ENCODE measurements around the gene FOXP1. TPM values are rescaled to one million over a fixed set of nuclear protein-coding genes. Genes with fewer than 3 reads are reported as not detected.
"Not testable (repeated sequence)": the region's sequence is repeated elsewhere in the genome, so short reads cannot be mapped to it uniquely, and the experiment has no call there.

FOXP1 gene
- total RNA-seq, 1 donor from 2014 or later = 71.3 TPM

DNA sequence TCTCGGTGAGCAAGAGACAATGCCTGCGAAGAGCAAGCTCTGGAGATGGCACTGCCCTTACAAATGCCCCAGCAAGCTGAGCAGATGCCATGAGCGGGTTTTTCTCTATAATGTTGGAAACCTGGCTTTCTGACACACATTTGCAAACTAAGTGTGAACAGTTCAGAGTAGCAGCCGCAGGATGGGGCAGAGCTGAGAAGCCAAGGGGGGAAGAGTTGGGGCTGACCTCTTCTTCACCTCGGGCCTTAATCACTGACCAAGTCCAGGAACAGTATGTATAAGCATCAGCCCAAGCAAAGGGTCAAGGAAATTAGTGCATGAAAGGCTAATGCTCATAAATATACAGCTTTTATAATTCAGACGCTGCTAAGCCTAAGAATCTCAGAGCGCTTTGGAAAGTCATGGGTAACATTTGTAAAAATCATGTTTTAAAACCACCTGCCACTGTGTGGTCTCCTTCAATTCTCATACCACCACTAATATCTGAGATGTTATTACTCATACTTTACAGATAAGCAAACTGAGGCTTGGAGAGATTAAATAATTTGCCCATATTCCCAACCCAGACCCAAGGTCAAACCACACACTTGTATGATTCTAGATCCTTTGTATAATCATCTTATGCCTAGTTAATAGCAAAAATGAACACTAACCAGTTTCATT lies 603.4 kb downstream of the FOXP1 start:
- DNase-seq (ENCODE audit: low spot score) = no peak
- TF ChIP-seq CTCF (IDR thresholded peaks at IDR 0.05; ENCODE audit: unreplicated experiment) = no peak
- Mint-ChIP-seq H3K4me3 (ENCODE audit: unreplicated experiment) (no peak overlapping the region), H3K4me1 (ENCODE audit: unreplicated experiment) (peaks cover 10% of the 10 kb centered on the region), H3K36me3 (ENCODE audit: low read depth, unreplicated experiment) (peaks cover 23% of the 10 kb centered on the region), H3K27me3 (ENCODE audit: unreplicated experiment) (peaks cover 2% of the 10 kb centered on the region), H3K27ac (ENCODE audit: unreplicated experiment) (no peak overlapping the region), H3K9me3 (ENCODE audit: unreplicated experiment) (no peaks in the 10 kb centered on the region)

DNA sequence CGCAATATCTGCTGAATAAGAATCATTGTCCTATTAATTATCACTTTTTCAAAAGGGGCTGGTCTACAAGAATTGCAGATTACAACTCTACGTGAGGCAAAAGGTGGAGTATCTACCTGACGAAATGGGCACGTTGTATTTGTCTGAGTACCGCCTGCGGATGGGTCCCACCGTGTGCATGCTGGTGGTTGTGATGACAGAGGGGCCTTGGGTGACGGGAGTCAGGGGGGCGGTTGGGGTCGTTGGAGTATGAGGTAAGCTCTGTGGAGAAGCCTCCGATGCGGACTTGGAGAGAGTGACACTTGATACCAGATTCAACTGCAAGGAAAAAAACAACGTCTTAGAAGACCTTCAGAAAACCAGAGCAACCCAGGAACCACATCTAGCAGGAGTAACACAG lies 605.8 kb downstream of the FOXP1 start:
- TF ChIP-seq CTCF (IDR thresholded peaks at IDR 0.05; ENCODE audit: unreplicated experiment) = no peak
- no peak for DNase-seq (ENCODE audit: low spot score)
- Mint-ChIP-seq H3K4me3 (ENCODE audit: unreplicated experiment) (no peak overlapping the region), H3K27me3 (ENCODE audit: unreplicated experiment) (peaks cover 2% of the 10 kb centered on the region), H3K27ac (ENCODE audit: unreplicated experiment) (no peak overlapping the region), H3K9me3 (ENCODE audit: unreplicated experiment) (no peaks in the 10 kb centered on the region), H3K4me1 (ENCODE audit: unreplicated experiment) (peaks cover 2% of the 10 kb centered on the region), H3K36me3 (ENCODE audit: low read depth, unreplicated experiment) (peaks cover 26% of the 10 kb centered on the region)

GRCh38 chr3:70975981-70976380 lies 607.5 kb downstream of the FOXP1 start:
- not testable (repeated sequence) for H3K4me3 Mint-ChIP-seq (ENCODE audit: unreplicated experiment)

GRCh38 chr3:70974747-70975146 lies 608.8 kb downstream of the FOXP1 start:
- H3K4me1 Mint-ChIP-seq (ENCODE audit: unreplicated experiment) = no peaks in the 10 kb centered on the region
- H3K36me3 Mint-ChIP-seq (ENCODE audit: low read depth, unreplicated experiment) = peaks cover 41% of the 10 kb centered on the region
- H3K27me3 Mint-ChIP-seq (ENCODE audit: unreplicated experiment) = peaks cover 4% of the 10 kb centered on the region
- no peaks in the 10 kb centered on the region for H3K9me3 Mint-ChIP-seq (ENCODE audit: unreplicated experiment)
- H3K4me3 Mint-ChIP-seq (ENCODE audit: unreplicated experiment) = no peak overlapping the region
- DNase-seq (ENCODE audit: low spot score) = no peak
- no peak overlapping the region for H3K27ac Mint-ChIP-seq (ENCODE audit: unreplicated experiment)
- no peak for TF ChIP-seq CTCF (IDR thresholded peaks at IDR 0.05; ENCODE audit: unreplicated experiment)

More at GRCh38 chr3:70975981-70976380, 607.5 kb downstream of the FOXP1 start:
- DNase-seq (ENCODE audit: low spot score); H3K9me3 Mint-ChIP-seq (ENCODE audit: unreplicated experiment); H3K4me1 Mint-ChIP-seq (ENCODE audit: unreplicated experiment); H3K27ac Mint-ChIP-seq (ENCODE audit: unreplicated experiment); H3K27me3 Mint-ChIP-seq (ENCODE audit: unreplicated experiment): not testable (repeated sequence)
- H3K36me3 Mint-ChIP-seq (ENCODE audit: low read depth, unreplicated experiment) = peaks cover 40% of the 10 kb centered on the region

DNA sequence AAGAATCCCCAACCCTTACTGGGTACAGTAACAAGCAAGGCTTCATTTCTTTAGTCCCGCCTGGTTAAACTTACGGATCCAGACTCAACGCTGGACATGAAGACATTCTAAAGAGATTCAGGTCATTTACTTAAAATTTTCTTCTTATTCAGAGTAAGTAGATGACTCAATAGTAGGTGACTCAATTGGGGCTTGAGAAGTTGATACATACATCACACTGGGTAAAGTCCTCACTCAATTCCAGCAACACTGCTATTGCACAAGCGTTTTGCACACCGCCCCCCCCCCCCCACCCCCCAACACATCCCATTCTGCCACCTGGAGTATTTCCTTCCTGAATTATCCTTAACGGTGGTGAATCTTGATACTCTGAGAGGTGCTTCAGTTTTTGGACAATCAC lies 610.0 kb downstream of the FOXP1 start:
- Mint-ChIP-seq H3K4me1 (ENCODE audit: unreplicated experiment) (no peaks in the 10 kb centered on the region), H3K36me3 (ENCODE audit: low read depth, unreplicated experiment) (peaks cover 41% of the 10 kb centered on the region), H3K9me3 (ENCODE audit: unreplicated experiment) (no peaks in the 10 kb centered on the region), H3K27ac (ENCODE audit: unreplicated experiment) (no peak overlapping the region), H3K27me3 (ENCODE audit: unreplicated experiment) (peaks cover 4% of the 10 kb centered on the region), H3K4me3 (ENCODE audit: unreplicated experiment) (no peak overlapping the region)
- DNase-seq (ENCODE audit: low spot score) = no peak
- TF ChIP-seq CTCF (IDR thresholded peaks at IDR 0.05; ENCODE audit: unreplicated experiment) = no peak
